ENCODE measurements around the gene GABRD. TPM values are rescaled to one million over a fixed set of nuclear protein-coding genes. Genes with fewer than 3 reads are reported as not detected.

The GABRD gene
- total and polyA plus RNA-seq, 2 donors (not counting 3 experiments of a cell fraction or from before 2014, with no cell fraction given), result not detected

DNA sequence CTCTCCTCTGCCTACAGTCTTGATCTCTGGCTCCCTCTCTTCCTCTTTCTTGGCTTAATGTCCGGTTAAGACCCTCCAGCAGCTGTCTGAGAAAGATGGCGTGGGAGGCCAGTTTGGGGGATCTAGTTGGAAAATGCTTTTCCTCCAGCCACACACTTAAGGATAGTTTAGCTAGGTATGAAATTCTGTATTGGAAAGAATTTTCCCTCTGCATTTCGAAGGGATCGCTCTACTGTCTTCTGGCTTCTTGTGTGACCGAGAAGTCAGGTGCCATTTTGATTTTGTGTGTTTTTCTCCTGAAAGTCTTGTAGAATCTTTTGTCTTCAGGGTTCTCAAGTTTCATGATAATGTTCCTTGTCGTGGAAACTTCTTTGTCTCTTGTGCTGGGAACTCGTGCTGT, 59.0 kb downstream of the GABRD start:
- Histone ChIP-seq H3K4me1 (ENCODE audit: control insufficient read depth, extremely low read depth, insufficient read depth, low read length) (no peaks in the 10 kb centered on the region), H2AFZ (ENCODE audit: low read depth, low read length) (no peak overlapping the region), H3K27ac (ENCODE audit: insufficient read depth, low read depth, low read length) (no peak overlapping the region), H3K9ac (replicated peaks; ENCODE audit: extremely low read depth, insufficient read depth, low read length) (no peak overlapping the region), H3K27me3 (ENCODE audit: control insufficient read depth in 2 of 2, insufficient read depth in 2 of 2, low read length in 2 of 2) (no peaks in the 10 kb centered on the region), H3K4me2 (ENCODE audit: insufficient read depth, low read length) (no peak overlapping the region), H3K79me2 (ENCODE audit: control insufficient read depth, insufficient read depth, low read length) (no peaks in the 10 kb centered on the region), H3K9me3 (replicated peaks; ENCODE audit: control insufficient read depth, insufficient read depth, low read length) (no peaks in the 10 kb centered on the region), H4K20me1 (replicated peaks; ENCODE audit: control insufficient read depth, extremely low read depth, insufficient read depth, low read length) (no peaks in the 10 kb centered on the region), H3K9me1 (replicated peaks; ENCODE audit: control insufficient read depth, extremely low read depth, insufficient read depth, low read length) (no peaks in the 10 kb centered on the region), H3K36me3 (ENCODE audit: control insufficient read depth in 2 of 2, extremely low read depth in 1 of 2, insufficient read depth in 2 of 2, low read length in 2 of 2) (no peaks in the 10 kb centered on the region), H3K4me3 (replicated peaks in 1 of 3; ENCODE audit: insufficient read depth in 1 of 3, low read depth in 1 of 3, low read length in 3 of 3) (no peak overlapping the region)
- ChIA-PET POLR2A (no interaction called here), CTCF (no interaction called here)
- BruUV-seq (replicated peaks), result no TSS peak
- no peak for DNase-seq (ENCODE audit: low read depth, low spot score)
- TF ChIP-seq FOS (IDR thresholded peaks at IDR 0.05; ENCODE audit: borderline replicate concordance, insufficient read depth, low read length) (no peak), MYC (IDR thresholded peaks at IDR 0.05; ENCODE audit: low read depth, low read length) (no peak), POLR2AphosphoS5 (IDR thresholded peaks at IDR 0.05; ENCODE audit: insufficient read depth, low read depth, low read length) (no peak), JUN (IDR thresholded peaks at IDR 0.05; ENCODE audit: borderline replicate concordance, insufficient read depth, insufficient read length, low read depth) (no peak), POLR2A (IDR thresholded peaks at IDR 0.05; ENCODE audit: low read depth, low read length) (no peak), EZH2 (IDR thresholded peaks at IDR 0.05; ENCODE audit: borderline replicate concordance, low read depth, low read length, severe bottlenecking) (no peak), GATA2 (IDR thresholded peaks at IDR 0.05; ENCODE audit: insufficient read depth, insufficient read length, low read depth, low read length) (no peak)
- TF ChIP-seq, protein P1, sequence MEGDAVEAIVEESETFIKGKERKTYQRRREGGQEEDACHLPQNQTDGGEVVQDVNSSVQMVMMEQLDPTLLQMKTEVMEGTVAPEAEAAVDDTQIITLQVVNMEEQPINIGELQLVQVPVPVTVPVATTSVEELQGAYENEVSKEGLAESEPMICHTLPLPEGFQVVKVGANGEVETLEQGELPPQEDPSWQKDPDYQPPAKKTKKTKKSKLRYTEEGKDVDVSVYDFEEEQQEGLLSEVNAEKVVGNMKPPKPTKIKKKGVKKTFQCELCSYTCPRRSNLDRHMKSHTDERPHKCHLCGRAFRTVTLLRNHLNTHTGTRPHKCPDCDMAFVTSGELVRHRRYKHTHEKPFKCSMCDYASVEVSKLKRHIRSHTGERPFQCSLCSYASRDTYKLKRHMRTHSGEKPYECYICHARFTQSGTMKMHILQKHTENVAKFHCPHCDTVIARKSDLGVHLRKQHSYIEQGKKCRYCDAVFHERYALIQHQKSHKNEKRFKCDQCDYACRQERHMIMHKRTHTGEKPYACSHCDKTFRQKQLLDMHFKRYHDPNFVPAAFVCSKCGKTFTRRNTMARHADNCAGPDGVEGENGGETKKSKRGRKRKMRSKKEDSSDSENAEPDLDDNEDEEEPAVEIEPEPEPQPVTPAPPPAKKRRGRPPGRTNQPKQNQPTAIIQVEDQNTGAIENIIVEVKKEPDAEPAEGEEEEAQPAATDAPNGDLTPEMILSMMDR (IDR thresholded peaks at IDR 0.05; ENCODE audit: extremely low read depth in 1 of 2, insufficient read depth in 1 of 2, low read depth in 1 of 2, low read length in 2 of 2), result no peak
- TF ChIP-seq, protein P2, sequence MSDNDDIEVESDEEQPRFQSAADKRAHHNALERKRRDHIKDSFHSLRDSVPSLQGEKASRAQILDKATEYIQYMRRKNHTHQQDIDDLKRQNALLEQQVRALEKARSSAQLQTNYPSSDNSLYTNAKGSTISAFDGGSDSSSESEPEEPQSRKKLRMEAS (IDR thresholded peaks at IDR 0.05; ENCODE audit: insufficient read depth, insufficient read length), result no peak
- dilution Hi-C loops (cut with MboI; ENCODE audit: extremely low pct_ligation_motif_present, low sequenced_read_pairs), result no loop called here
- no peak for FAIRE-seq
- intact Hi-C loops (cut with micrococcal nuclease), result no loop called here

Data from endothelial cell of umbilical vein (primary cell).